HG02970 (cell line): ENCODE results near the gene PDSS2.
"Not testable (repeated sequence)": the region's sequence is repeated elsewhere in the genome, so short reads cannot be mapped to it uniquely, and the experiment has no call there.

Experiments
- ATAC-seq: cut with Tn5 transposase; IDR thresholded peaks from one replicate; pipeline ENCODE4 v1.9.1; 2021; ENCODE audit warnings: mild to moderate bottlenecking, moderate library complexity, moderate number of reproducible peaks; ENCODE audit not compliant: unreplicated experiment, low FRiP score

The PDSS2 gene

GRCh38 chr6:107280791-107281190, 178.6 kb downstream of the PDSS2 start:
- no peak for ATAC-seq

GRCh38 chr6:107280001-107280400, 179.4 kb downstream of the PDSS2 start:
- ATAC-seq = not testable (repeated sequence)

GRCh38 chr6:107275330-107275865, 184.0 kb downstream of the PDSS2 start:
- ATAC-seq = no peak

- no peak for ATAC-seq
These were observed 185.1 kb downstream of the PDSS2 start for GRCh38 chr6:107274288-107274687.

- ATAC-seq = no peak
These were observed 187.1 kb downstream of the PDSS2 start for GRCh38 chr6:107272246-107272645.

GRCh38 chr6:107271208-107271790, 188.1 kb downstream of the PDSS2 start:
- ATAC-seq = no peak

- ATAC-seq = no peak
These were observed 191.7 kb downstream of the PDSS2 start for GRCh38 chr6:107267634-107268033.

- no peak for ATAC-seq
These were observed 192.4 kb downstream of the PDSS2 start for GRCh38 chr6:107267006-107267405.

- ATAC-seq = no peak
These were observed 192.8 kb downstream of the PDSS2 start for GRCh38 chr6:107266563-107266962.

- ATAC-seq = no peak
These were observed 195.0 kb downstream of the PDSS2 start for GRCh38 chr6:107264357-107264840.

GRCh38 chr6:107259951-107260350, 199.4 kb downstream of the PDSS2 start:
- no peak for ATAC-seq

- no peak for ATAC-seq
These were observed 211.2 kb downstream of the PDSS2 start for GRCh38 chr6:107248147-107248546.

- no peak for ATAC-seq
These were observed 212.3 kb downstream of the PDSS2 start for GRCh38 chr6:107246972-107247615.

- no peak for ATAC-seq
These were observed 213.0 kb downstream of the PDSS2 start for GRCh38 chr6:107246249-107246971.

- no peak for ATAC-seq
These were observed 214.5 kb downstream of the PDSS2 start for GRCh38 chr6:107244742-107245480.

GRCh38 chr6:107244082-107244741, 215.2 kb downstream of the PDSS2 start:
- ATAC-seq = no peak

- no peak for ATAC-seq
These were observed 215.9 kb downstream of the PDSS2 start for GRCh38 chr6:107243471-107243870.

GRCh38 chr6:107237992-107238660, 221.2 kb downstream of the PDSS2 start:
- no peak for ATAC-seq

GRCh38 chr6:107235511-107235910, 223.9 kb downstream of the PDSS2 start:
- no peak for ATAC-seq

GRCh38 chr6:107235007-107235406, 224.4 kb downstream of the PDSS2 start:
- ATAC-seq = no peak
